Thoracic aorta (tissue), 2 donors: Measurements from ENCODE around the gene TRIM13. TPM values are rescaled to one million over a fixed set of nuclear protein-coding genes. Genes with fewer than 3 reads are reported as not detected.

ENCODE experiments used
- ATAC-seq: fragments of 150-250 bp; one replicate; pipeline ENCODE4 v1.8.0; 2017; ENCODE audit warnings: low read depth; ENCODE audit not compliant: insufficient number of reproducible peaks, low FRiP score
- DNase-seq: peaks from one replicate; pipeline ENCODE4 v3.0.0-alpha.2; 2020; ENCODE audit warnings: low spot score
- H3K27ac ChIP-seq, 2 donors: fragments of 200-600 bp; sonication (generic); 1 replicate in 1 of 2; 2 replicates in 1 of 2; pipeline ENCODE4 v1.5.1; 2016; ENCODE audit warnings: mild to moderate bottlenecking in 2 of 2, moderate library complexity in 2 of 2
- H3K27me3 ChIP-seq: fragments of 200-600 bp; sonication (generic); replicated peaks from 2 replicates; pipeline ENCODE4 v1.6.0; 2016; ENCODE audit warnings: mild to moderate bottlenecking; ENCODE audit not compliant: insufficient read depth
- H3K36me3 ChIP-seq: fragments of 200-600 bp; sonication (generic); one replicate; pipeline ENCODE4 v1.5.1; 2016
- H3K4me1 ChIP-seq, 2 donors: fragments of 200-600 bp; sonication (generic); 1 replicate in 1 of 2; 2 replicates in 1 of 2; pipeline versions ENCODE4 v1.5.1 to v1.6.0; 2016; ENCODE audit warnings: low read depth in 2 of 2, mild to moderate bottlenecking in 1 of 2; ENCODE audit not compliant: control insufficient read depth in 1 of 2
- H3K4me3 ChIP-seq: fragments of 200-600 bp; sonication (generic); 2 replicates; pipeline ENCODE4 v1.5.1; 2016; ENCODE audit warnings: mild to moderate bottlenecking
- H3K9me3 ChIP-seq: fragments of 200-600 bp; sonication (generic); 2 replicates; pipeline ENCODE4 v1.5.1; 2016
- total RNA-seq, 2 donors: library from RNA; depleted of rRNA; stranded (reverse); fragments of >200 nt; gene quantifications; one replicate each; pipeline versions ENCODE4 v1.1.0 to v1.2.3, GENCODE V29; 2016
- TF ChIP-seq, protein P1 (sequence below): fragments of 200-600 bp; sonication (generic); IDR thresholded peaks from one replicate; pipeline ENCODE4 v1.5.1; 2019; ENCODE audit warnings: antibody characterized with exemption

The TRIM13 gene
- total RNA-seq, 2 donors from 2014 or later: 22.4 to 24.4 TPM

DNA sequence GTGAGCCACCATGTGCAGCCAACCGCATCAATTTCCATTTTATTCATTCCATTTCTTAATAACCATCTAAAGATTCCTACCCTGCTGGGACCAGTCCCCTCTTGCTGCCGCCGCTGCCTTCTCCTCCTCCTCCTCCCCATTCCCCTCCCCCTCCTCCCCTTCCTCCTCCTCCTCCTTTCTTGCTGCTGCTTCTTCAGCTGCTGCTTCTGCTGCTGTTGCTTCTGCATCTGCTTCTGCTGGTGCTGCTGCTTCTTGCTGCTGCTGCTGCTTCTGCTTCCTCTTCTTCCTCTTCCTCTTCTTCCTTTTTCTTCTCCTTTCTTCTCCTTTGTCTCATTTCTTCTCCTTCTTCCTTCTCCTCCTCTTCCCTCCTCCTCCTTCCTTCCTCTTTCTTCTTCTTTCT lies 40.7 kb upstream of the TRIM13 start:
- no peaks in the 10 kb centered on the region for H3K36me3 ChIP-seq
- H3K27ac ChIP-seq: no peak overlapping the region
- no peaks in the 10 kb centered on the region for H3K4me1 ChIP-seq
- no peaks in the 10 kb centered on the region for H3K27me3 ChIP-seq
- TF ChIP-seq, protein P1, sequence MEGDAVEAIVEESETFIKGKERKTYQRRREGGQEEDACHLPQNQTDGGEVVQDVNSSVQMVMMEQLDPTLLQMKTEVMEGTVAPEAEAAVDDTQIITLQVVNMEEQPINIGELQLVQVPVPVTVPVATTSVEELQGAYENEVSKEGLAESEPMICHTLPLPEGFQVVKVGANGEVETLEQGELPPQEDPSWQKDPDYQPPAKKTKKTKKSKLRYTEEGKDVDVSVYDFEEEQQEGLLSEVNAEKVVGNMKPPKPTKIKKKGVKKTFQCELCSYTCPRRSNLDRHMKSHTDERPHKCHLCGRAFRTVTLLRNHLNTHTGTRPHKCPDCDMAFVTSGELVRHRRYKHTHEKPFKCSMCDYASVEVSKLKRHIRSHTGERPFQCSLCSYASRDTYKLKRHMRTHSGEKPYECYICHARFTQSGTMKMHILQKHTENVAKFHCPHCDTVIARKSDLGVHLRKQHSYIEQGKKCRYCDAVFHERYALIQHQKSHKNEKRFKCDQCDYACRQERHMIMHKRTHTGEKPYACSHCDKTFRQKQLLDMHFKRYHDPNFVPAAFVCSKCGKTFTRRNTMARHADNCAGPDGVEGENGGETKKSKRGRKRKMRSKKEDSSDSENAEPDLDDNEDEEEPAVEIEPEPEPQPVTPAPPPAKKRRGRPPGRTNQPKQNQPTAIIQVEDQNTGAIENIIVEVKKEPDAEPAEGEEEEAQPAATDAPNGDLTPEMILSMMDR: no peak
- no peak for ATAC-seq
- peaks cover 3% of the 10 kb centered on the region for H3K9me3 ChIP-seq
- H3K4me3 ChIP-seq: no peak overlapping the region
- DNase-seq: no peak

DNA sequence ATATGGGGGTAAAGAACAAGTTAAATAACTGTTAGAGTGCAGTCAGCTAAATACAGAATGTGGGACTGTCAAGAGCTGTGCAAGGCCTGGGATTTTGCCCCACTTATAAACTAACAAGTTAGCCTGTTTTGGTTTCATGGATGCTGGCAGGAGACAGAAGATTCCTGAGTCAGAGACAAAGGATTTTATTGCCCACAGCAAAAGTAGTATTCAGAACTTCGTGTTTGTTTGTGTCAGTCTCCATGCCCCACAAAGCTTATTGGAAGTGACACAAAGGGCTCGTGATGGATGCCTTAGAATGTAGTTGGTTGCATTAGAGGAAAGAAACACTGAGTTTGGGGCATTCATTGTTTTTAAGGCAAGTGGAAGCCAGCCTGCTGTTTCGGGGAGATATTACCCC lies 38.5 kb upstream of the TRIM13 start:
- no peak overlapping the region for H3K27ac ChIP-seq

DNA sequence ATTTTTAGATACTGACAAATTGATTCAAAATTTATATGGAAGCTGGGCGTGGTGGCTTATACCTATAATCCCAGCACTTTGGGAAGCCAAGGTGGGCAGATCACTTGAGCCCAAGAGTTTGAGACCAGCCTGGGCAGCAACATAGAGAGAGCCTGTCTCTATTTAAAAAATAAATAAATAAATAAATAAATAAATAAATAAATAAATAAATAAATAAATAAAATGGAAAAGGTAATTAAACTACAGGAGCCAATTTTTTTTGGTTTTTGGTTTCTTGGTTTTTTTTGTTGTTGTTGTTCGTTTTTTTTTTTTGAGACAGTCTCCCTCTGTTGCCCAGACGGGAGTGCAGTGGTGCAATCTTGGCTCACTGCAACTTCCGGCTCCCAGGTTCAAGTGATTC lies 29.4 kb upstream of the TRIM13 start:
- Histone ChIP-seq H3K27ac (no peak overlapping the region), H3K9me3 (no peaks in the 10 kb centered on the region), H3K36me3 (peaks cover 9% of the 10 kb centered on the region), H3K27me3 (no peaks in the 10 kb centered on the region), H3K4me1 (no peaks in the 10 kb centered on the region), H3K4me3 (no peak overlapping the region)
- no peak for DNase-seq
- TF ChIP-seq, protein P1: no peak
- no peak for ATAC-seq

More for the DNA sequence above, 38.5 kb upstream of the TRIM13 start:
- Histone ChIP-seq H3K4me3 (no peak overlapping the region), H3K27me3 (no peaks in the 10 kb centered on the region), H3K36me3 (no peaks in the 10 kb centered on the region), H3K4me1 (no peaks in the 10 kb centered on the region), H3K9me3 (peaks cover 3% of the 10 kb centered on the region)
- ATAC-seq: no peak
- TF ChIP-seq, protein P1: no peak
- DNase-seq: no peak

DNA sequence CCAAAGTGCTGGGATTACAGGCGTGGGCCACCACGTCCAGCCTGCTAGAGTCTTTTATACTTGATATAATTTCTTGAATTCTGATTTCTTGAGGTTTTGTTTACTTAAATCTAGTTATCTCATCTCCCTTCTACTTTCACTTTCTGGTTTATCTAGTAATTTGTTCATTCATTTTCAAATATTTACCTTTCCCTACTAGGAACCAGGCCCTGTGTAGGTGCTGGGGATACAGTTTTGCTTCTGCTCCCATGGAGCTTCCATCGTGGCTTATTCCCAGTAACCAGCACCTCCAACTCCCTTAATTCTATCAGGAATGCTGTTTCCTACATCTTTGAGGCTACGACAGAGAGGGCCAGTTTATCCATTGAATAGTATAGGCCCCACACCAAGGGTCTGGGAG lies 24.1 kb upstream of the TRIM13 start:
- Histone ChIP-seq H3K27ac (no peak overlapping the region), H3K9me3 (no peaks in the 10 kb centered on the region), H3K36me3 (no peaks in the 10 kb centered on the region), H3K27me3 (no peaks in the 10 kb centered on the region), H3K4me1 (no peaks in the 10 kb centered on the region), H3K4me3 (no peak overlapping the region)
- TF ChIP-seq, protein P1: no peak
- ATAC-seq (no peak), DNase-seq (no peak)

DNA sequence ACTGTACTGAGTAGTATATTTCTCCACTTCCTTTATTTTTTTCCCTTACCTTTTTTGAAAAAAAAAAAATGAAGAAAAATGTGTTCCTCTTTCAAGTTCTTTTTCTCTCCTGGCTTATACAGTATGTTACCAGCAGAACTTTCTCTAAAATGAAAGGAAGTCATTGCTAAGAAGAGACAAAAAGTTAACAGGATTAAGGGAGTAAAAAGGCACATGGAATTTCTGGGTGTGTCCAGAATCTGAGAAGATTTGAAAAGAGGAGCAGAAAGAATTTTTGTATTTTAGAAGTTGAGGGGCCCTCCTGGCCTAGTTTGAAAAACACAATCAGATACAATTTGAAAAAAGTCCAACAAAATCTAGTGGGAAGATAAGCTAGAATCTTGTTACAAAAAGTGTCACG lies 21.0 kb upstream of the TRIM13 start:
- DNase-seq (no peak), ATAC-seq (no peak)
- Histone ChIP-seq H3K27ac (no peak overlapping the region), H3K4me1 (no peaks in the 10 kb centered on the region), H3K4me3 (no peak overlapping the region), H3K9me3 (no peaks in the 10 kb centered on the region), H3K27me3 (no peaks in the 10 kb centered on the region), H3K36me3 (no peaks in the 10 kb centered on the region)
- TF ChIP-seq, protein P1: no peak
